HG03060 (cell line): ENCODE results near the gene FBXL17.
A peak's percentile ranks its signal among the peaks of the same experiment; 100 is the strongest.
"Not testable (repeated sequence)": the region's sequence is repeated elsewhere in the genome, so short reads cannot be mapped to it uniquely, and the experiment has no call there.

Experiments
- ATAC-seq: cut with Tn5 transposase; IDR thresholded peaks from one replicate; pipeline ENCODE4 v1.9.1; 2021; ENCODE audit warnings: low read depth, moderate number of reproducible peaks; ENCODE audit not compliant: unreplicated experiment

FBXL17 gene

GRCh38 chr5:108381954-108382783 lies at the start of gene FBXL17:
Gene FBXL17, minus strand, starts transcription at chr5:108382098.
- ATAC-seq: peak; percentile 76

- ATAC-seq: no peak
Measured at GRCh38 chr5:108430931-108431608, 49.2 kb upstream of the FBXL17 start.

DNA sequence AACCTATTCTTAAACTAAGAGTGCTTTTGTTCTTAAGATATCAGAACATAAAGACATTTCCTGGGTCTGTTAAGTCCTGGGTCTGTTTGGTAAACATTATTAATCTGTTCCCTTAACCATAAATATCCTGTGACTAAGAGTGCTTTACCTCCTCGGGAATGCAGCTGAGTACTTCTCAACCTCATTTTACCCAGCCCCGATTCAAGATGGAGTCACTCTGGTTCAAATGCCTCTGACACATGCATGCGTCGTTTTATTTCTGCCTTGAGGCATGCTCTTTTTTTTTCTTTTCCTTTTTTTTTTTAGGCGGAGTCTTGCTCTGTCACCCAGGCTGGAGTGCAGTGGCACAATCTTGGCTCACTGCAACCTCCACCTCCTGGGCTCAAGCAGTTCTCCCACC lies 39.8 kb upstream of the FBXL17 start:
- no peak for ATAC-seq

GRCh38 chr5:108420755-108421154 lies 38.9 kb upstream of the FBXL17 start:
- ATAC-seq: no peak

GRCh38 chr5:108420158-108420557 lies 38.3 kb upstream of the FBXL17 start:
- no peak for ATAC-seq

GRCh38 chr5:108418197-108418596 lies 36.3 kb upstream of the FBXL17 start:
- no peak for ATAC-seq

DNA sequence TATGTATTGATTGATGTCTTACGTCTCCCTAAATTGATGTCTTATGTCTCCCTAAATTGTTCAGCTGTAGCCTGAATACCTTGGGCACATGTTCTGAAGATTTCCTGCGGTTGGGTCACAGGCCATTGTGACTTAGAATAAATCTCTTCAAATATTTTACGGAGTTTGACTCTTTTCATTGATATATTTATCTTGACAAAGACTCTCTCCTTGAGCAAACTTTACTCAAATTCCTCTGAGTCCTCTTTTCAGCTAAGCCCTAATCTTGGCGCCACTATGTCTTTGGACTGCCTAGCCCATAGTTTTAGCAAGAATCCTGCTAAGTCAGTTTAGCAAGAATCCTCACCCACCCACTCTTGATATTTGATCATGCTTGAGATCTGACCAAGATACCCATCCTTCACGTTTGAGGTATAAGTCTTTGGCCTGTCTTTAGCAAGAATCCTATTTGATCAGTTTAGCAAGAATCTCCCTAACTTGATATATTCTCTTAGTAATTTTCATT lies 35.3 kb upstream of the FBXL17 start:
- no peak for ATAC-seq

GRCh38 chr5:108415726-108416125 lies 33.8 kb upstream of the FBXL17 start:
- ATAC-seq: no peak

DNA sequence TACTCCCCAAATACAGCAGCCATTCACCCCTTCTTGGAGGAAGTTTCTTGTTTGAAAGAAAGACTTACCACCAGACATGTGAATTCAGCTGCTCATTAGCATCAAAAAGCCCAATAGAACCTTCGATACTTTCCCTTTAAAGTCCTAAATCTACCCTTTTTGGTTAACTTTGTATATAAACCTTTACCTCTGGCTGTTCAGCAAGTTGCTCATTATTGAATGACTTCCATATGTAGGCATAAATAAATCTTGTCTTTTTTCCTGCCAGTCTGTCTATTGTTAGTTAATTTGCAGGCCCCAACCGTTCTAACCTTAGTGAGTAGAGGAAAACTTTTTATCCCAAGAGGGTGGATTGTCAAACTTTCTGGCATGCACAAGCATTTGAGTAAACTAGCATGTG lies 27.9 kb upstream of the FBXL17 start:
- ATAC-seq: no peak

GRCh38 chr5:108405201-108405600 lies 23.3 kb upstream of the FBXL17 start:
- not testable (repeated sequence) for ATAC-seq

DNA sequence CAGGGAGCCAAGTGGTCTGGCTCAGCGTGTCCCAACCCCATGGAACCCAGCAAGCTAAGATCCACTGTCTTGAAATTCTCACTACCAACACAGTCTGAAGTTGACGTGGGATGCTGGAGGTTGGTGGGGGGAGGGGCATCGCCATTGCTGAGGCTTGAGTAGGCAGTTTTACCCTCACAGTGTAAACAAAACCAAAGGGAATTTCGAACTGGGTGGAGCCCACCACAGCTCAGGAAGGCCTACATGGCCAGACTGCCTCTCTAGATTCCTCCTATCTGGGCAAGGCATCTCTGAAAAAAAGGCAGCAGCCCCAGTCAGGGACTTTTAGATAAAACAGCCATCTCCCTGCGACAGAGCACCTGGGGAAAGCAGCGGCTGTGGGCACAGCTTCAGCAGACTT lies 17.1 kb upstream of the FBXL17 start:
- no peak for ATAC-seq

DNA sequence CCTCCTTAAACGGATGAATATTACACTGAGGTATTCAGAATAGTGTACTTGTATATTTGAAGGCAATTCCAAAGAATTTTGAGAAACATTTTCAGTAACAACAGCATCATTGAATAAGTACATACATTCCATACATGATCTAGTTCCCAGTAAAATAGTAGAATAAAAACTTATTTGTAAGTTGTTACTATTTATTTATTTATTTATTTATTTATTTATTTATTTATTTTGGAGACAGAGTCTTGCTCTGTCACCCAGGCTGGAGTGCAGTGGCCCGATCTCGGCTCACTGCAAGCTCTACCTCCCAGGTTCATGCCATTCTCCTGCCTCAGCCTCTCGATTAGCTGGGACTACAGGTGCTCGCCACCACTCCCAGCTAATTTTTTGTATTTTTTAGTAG lies 14.9 kb upstream of the FBXL17 start:
- not testable (repeated sequence) for ATAC-seq

DNA sequence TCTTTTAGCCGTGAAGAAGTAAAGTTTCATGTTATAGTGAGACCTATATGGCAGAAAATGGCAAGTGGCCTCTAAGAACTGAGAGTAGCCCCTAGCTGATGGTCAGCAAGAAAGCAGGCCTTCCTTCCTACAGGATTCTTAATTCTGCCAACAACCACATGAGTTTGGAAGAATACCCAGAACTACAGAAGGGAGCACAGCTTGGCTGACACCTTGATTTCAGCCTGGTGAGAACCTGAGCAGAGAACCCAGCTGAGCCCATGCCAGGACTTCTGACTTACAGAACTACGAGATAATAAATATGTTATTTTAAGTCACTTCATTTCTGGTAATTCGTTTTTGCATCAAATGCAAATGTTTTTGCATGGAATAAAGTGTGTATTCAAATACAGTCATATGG lies 5.9 kb upstream of the FBXL17 start:
- ATAC-seq: no peak

- no peak for ATAC-seq
Measured at GRCh38 chr5:108386345-108387061, 4.6 kb upstream of the FBXL17 start.

- no peak for ATAC-seq
Measured at GRCh38 chr5:108384741-108385140, 2.8 kb upstream of the FBXL17 start.

DNA sequence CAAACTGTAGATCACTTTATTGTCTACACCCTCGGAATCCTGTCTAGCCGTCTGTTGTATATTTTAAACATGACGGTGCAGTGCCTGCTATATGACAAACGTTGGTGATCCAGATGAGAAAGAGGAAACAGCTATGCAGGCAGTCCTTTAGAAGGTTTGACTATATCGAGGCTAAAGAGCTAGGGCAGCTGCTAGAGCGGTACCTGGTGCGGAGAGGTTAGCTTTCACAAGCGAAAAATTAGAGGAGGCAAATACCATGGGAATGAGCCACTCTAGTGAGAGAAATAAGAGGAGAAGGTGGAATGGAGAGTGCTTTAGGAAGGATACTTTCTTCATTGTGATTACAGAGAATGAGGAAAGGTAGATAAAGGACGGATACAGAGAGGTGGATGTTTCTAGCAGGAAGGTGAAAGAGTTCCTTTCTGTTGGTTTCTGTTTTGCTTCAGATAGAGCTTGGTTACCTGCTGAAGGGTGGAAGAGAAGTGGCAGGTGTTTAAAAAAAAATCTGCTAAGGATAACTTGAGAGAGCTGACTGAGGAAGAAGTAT lies 959 bp upstream of the FBXL17 start:
- ATAC-seq: peak; percentile 1

GRCh38 chr5:108381350-108381953 lies 446 bp downstream of the FBXL17 start:
- peak; percentile 20 for ATAC-seq

GRCh38 chr5:108380531-108381349 lies 1.2 kb downstream of the FBXL17 start:
- ATAC-seq: peak; percentile 5

DNA sequence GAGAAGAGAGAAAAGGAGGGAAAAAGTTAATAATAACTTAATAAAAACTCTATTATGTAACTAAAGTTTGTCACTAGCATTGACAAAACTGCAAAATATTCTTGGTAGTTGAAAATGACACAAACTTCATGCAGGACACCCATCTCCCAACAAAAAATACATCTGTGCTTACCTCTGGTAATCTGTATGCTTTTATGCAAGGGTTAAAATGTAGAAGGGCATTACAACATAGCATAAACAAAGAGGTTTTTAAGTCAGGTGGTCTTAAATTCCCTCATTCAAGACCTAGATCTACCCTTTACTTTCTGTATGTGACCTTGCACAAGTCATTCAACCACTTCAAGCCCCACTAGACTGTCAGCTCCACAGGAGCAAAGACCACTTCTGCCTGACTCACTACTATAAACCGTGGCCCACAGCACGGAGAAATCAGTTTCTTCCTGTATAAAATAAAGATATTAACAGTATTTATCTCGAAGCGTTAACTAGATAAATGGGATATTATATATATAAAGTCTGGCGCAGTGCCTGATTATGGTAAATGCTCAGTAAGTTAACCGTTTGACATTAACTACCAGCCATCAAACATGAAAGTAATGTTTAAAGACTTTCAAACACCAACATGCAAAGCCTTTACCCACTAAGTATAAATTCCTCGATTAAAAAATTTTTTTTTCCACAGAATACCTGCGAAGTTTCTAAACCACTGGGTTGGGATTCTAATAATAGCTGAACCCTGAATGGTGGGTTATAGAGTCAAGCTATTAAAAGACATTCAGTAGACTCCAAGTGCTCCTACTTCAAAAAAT lies 2.0 kb downstream of the FBXL17 start:
- no peak for ATAC-seq
